SW 1271 (cell line): Measurements from ENCODE around the gene PARD3.

Experiments
- DNase-seq, 2 experiments: peaks; one replicate each; lab custom pipeline; 2025; lab: John Stamatoyannopoulos, UW

The PARD3 gene

GRCh38 chr10:34102237-34102673, 712.8 kb downstream of the PARD3 start:
- DNase-seq = no peak

GRCh38 chr10:34101001-34101400, 714.1 kb downstream of the PARD3 start:
- DNase-seq = no peak

GRCh38 chr10:34098821-34099567, 716.1 kb downstream of the PARD3 start:
- DNase-seq = no peak

- no peak for DNase-seq
Measured at GRCh38 chr10:34097682-34098081, 717.4 kb downstream of the PARD3 start.

GRCh38 chr10:34094961-34095360, 720.1 kb downstream of the PARD3 start:
- no peak for DNase-seq

- no peak for DNase-seq
Measured at GRCh38 chr10:34094146-34094696, 720.9 kb downstream of the PARD3 start.

- DNase-seq = no peak
Measured at GRCh38 chr10:34092891-34093290, 722.2 kb downstream of the PARD3 start.

- no peak for DNase-seq
Measured at GRCh38 chr10:34091635-34092195, 723.4 kb downstream of the PARD3 start.

- no peak for DNase-seq
Measured at GRCh38 chr10:34089253-34089652, 725.8 kb downstream of the PARD3 start.

- no peak for DNase-seq
Measured at GRCh38 chr10:34088208-34088794, 726.8 kb downstream of the PARD3 start.

GRCh38 chr10:34087095-34087418, 728.0 kb downstream of the PARD3 start:
- DNase-seq = no peak

- DNase-seq = no peak
Measured at GRCh38 chr10:34083567-34083966, 731.5 kb downstream of the PARD3 start.

GRCh38 chr10:34081948-34082347, 733.1 kb downstream of the PARD3 start:
- no peak for DNase-seq

- DNase-seq = no peak
Measured at GRCh38 chr10:34081347-34081743, 733.8 kb downstream of the PARD3 start.

GRCh38 chr10:34080485-34081346, 734.4 kb downstream of the PARD3 start:
- no peak for DNase-seq

- no peak for DNase-seq
Measured at GRCh38 chr10:34079702-34080484, 735.2 kb downstream of the PARD3 start.

GRCh38 chr10:34078745-34079470, 736.2 kb downstream of the PARD3 start:
- no peak for DNase-seq

GRCh38 chr10:34078017-34078744, 736.9 kb downstream of the PARD3 start:
- no peak for DNase-seq

- no peak for DNase-seq
Measured at GRCh38 chr10:34076443-34076842, 738.7 kb downstream of the PARD3 start.
